ENCODE data around the gene SCOC. TPM values are rescaled to one million over a fixed set of nuclear protein-coding genes. Genes with fewer than 3 reads are reported as not detected.
A peak's percentile ranks its signal among the peaks of the same experiment; 100 is the strongest.

Gene SCOC
- total and polyA plus RNA-seq, 2 of the 13 experiments (the other 11 are each of a cell fraction or from before 2014, with no cell fraction given) = 43.8 to 65.2 TPM

- TF ChIP-seq ZFP91 (CRISPR knock-in tag; IDR thresholded peaks at IDR 0.05; ENCODE audit: borderline replicate concordance) (peak; percentile 86; the same call in 1 of the 2 replicates), GPBP1L1 (CRISPR knock-in tag; IDR thresholded peaks at IDR 0.05) (no peak), ZNF839 (CRISPR knock-in tag; IDR thresholded peaks at IDR 0.05; ENCODE audit: borderline replicate concordance) (no peak), BCL6 (CRISPR knock-in tag; IDR thresholded peaks at IDR 0.05) (peak; percentile 43; the same call in 1 of the 2 replicates), ZNF451 (CRISPR knock-in tag; IDR thresholded peaks at IDR 0.05) (no peak; the same call in 1 of the 2 replicates), MXD3 (CRISPR knock-in tag; IDR thresholded peaks at IDR 0.05) (peak; percentile 87), CREM (IDR thresholded peaks at IDR 0.05) (peak; percentile 33; the same call in 1 of the 2 replicates), CREM (CRISPR knock-in tag; IDR thresholded peaks at IDR 0.05) (no peak), ZNF687 (CRISPR knock-in tag; IDR thresholded peaks at IDR 0.05) (peak; percentile 92), ARID3A (IDR thresholded peaks at IDR 0.05; ENCODE audit: low read depth, low read length) (0 out of 2 replicates have a peak, but pooled peaks have one; percentile 40), CAMTA2 (CRISPR knock-in tag; IDR thresholded peaks at IDR 0.05; ENCODE audit: borderline replicate concordance) (no peak), NR3C1 (CRISPR knock-in tag; IDR thresholded peaks at IDR 0.05) (no peak), HES4 (CRISPR knock-in tag; IDR thresholded peaks at IDR 0.05; ENCODE audit: borderline replicate concordance) (peak; percentile 86; the same call in 1 of the 2 replicates), AGO2 (optimal IDR thresholded peaks at IDR 0.05; ENCODE audit: low read depth, low read length) (peak; percentile 73), SIN3A (IDR thresholded peaks at IDR 0.05; ENCODE audit: borderline replicate concordance, low read depth, low read length) (peak; percentile 78; the same call in 1 of the 2 replicates), ZNF616 (CRISPR knock-in tag; IDR thresholded peaks at IDR 0.05; ENCODE audit: low read depth) (peak; percentile 59; the same call in 1 of the 2 replicates), TP53 (CRISPR knock-in tag; conservative IDR thresholded peaks at IDR 0.05) (peak; percentile 62; the same call in 1 of the 2 replicates), SKI (IDR thresholded peaks at IDR 0.05; ENCODE audit: partially characterized antibody) (peak; percentile 25), ERF (CRISPR knock-in tag; IDR thresholded peaks at IDR 0.05) (peak; percentile 35; the same call in 1 of the 2 replicates), SAP130 (CRISPR knock-in tag; IDR thresholded peaks at IDR 0.05; ENCODE audit: low read depth) (peak; percentile 87)
These were observed at the start of gene SCOC (continued) for GRCh38 chr4:140373328-140374129.
